Breast epithelium (tissue), 3 donors: ENCODE data around the gene DDX42.

Experiments
- POLR2A ChIP-seq: fragments of 450-650 bp; IDR thresholded peaks from one replicate; pipeline ENCODE4 v1.6.1; 2016; ENCODE audit warnings: antibody characterized with exemption, mild to moderate bottlenecking, moderate library complexity
- POLR2AphosphoS5 ChIP-seq, 3 donors: sonication (generic); formaldehyde crosslinking; IDR thresholded peaks; one replicate each; pipeline ENCODE4 v1.6.1; 2017; ENCODE audit warnings: antibody characterized with exemption in 3 of 3
- TF ChIP-seq, protein P1 (sequence below), 3 donors: fragments of 450-650 bp; IDR thresholded peaks; one replicate each; pipeline ENCODE4 v1.5.1; 2016 to 2017; ENCODE audit warnings: antibody characterized with exemption in 3 of 3, mild to moderate bottlenecking in 3 of 3, moderate library complexity in 3 of 3

DNA sequence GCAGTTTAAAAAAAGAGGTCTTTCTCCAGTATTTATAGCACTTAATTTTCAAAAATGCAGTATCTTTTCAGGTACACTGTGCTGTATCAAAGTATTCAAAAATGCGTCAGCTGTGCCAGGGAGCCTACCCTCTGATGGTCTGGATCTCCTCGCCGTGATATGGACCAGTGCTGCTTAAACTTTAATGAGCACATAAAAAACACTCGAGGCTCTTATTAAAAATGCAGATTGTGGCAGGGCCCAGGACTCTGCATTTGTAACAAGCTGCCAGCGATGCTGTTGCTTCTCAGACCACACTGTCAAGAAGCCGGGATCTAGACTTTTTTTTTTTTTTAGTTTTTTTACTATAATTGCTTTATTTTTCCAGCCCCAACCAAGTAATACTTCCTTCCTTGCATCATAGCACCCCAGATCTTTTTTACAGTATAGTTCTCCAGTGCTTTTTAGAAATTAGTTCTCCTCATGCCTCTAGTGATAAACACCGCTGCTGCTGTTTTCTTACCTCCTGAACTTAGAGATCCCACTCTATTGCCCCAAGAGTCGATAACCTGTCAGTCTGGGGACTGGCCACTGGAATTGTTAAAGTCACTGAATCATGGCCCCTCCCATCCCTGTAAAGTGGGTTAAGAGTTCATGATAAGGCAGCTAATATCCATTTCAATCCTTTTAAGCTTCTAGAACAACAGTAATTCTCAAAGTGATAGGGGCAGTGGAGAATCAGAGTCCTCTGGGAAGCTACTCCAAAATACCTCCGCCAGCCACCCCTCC lies 70.1 kb downstream of the DDX42 start:
- TF ChIP-seq, protein P1, sequence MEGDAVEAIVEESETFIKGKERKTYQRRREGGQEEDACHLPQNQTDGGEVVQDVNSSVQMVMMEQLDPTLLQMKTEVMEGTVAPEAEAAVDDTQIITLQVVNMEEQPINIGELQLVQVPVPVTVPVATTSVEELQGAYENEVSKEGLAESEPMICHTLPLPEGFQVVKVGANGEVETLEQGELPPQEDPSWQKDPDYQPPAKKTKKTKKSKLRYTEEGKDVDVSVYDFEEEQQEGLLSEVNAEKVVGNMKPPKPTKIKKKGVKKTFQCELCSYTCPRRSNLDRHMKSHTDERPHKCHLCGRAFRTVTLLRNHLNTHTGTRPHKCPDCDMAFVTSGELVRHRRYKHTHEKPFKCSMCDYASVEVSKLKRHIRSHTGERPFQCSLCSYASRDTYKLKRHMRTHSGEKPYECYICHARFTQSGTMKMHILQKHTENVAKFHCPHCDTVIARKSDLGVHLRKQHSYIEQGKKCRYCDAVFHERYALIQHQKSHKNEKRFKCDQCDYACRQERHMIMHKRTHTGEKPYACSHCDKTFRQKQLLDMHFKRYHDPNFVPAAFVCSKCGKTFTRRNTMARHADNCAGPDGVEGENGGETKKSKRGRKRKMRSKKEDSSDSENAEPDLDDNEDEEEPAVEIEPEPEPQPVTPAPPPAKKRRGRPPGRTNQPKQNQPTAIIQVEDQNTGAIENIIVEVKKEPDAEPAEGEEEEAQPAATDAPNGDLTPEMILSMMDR (IDR thresholded peaks at IDR 0.05): no peak
- TF ChIP-seq POLR2AphosphoS5 (IDR thresholded peaks at IDR 0.05): no peak
- TF ChIP-seq POLR2A: no peak
